Measurements from ENCODE around the gene UCP2. TPM values are rescaled to one million over a fixed set of nuclear protein-coding genes. Genes with fewer than 3 reads are reported as not detected.

The UCP2 gene
- total RNA-seq, 3 donors from 2014 or later (not counting 1 experiment from before 2014, with no cell fraction given) = 463 to 946 (median 562) TPM

GRCh38 chr11:73949912-73950311 is 32.7 kb downstream of the UCP2 start:
- H3K36me3 ChIP-seq (ENCODE audit: control insufficient read depth, insufficient read depth, low read length) = no peaks in the 10 kb centered on the region
- ATAC-seq = no peak
- no peak for DNase-seq
- WGBS (ENCODE audit: insufficient coverage) = 93% methylated on average over 5 of the region's 5 CpGs
- no peaks in the 10 kb centered on the region for H3K27me3 ChIP-seq (ENCODE audit: control insufficient read depth, insufficient read depth, low read length)
- no peak for TF ChIP-seq CTCF (IDR thresholded peaks at IDR 0.05)
- intact Hi-C loops (cut with micrococcal nuclease) = no loop called here
- no peak overlapping the region for H3K27ac ChIP-seq (ENCODE audit: low read length)
- H3K36me3 Mint-ChIP-seq = no peaks in the 10 kb centered on the region
- H3K27me3 Mint-ChIP-seq (ENCODE audit: low read depth in 2 of 2) = peaks cover 0 to 3% of the 10 kb centered on the region in 2 donors
- no peaks in the 10 kb centered on the region for H3K4me1 ChIP-seq (ENCODE audit: control insufficient read depth, insufficient read depth, low read length)
- no peak overlapping the region for H3K4me3 ChIP-seq (ENCODE audit: low read length)
- no peaks in the 10 kb centered on the region for H3K4me1 Mint-ChIP-seq
- no peaks in the 10 kb centered on the region for H3K9me3 ChIP-seq (ENCODE audit: control insufficient read depth, insufficient read depth, low read length)
- no peaks in the 10 kb centered on the region for H3K9me3 Mint-ChIP-seq
- H3K27ac Mint-ChIP-seq = no peak overlapping the region
- H3K4me3 Mint-ChIP-seq = no peak overlapping the region

- Mint-ChIP-seq H3K4me1 (no peaks in the 10 kb centered on the region), H3K27ac (no peak overlapping the region), H3K9me3 (no peaks in the 10 kb centered on the region), H3K36me3 (no peaks in the 10 kb centered on the region), H3K27me3 (ENCODE audit: low read depth in 2 of 2) (peaks cover 0 to 3% of the 10 kb centered on the region in 2 donors), H3K4me3 (no peak overlapping the region)
- Histone ChIP-seq H3K27ac (ENCODE audit: low read length) (no peak overlapping the region), H3K27me3 (ENCODE audit: control insufficient read depth, insufficient read depth, low read length) (no peaks in the 10 kb centered on the region), H3K4me1 (ENCODE audit: control insufficient read depth, insufficient read depth, low read length) (no peaks in the 10 kb centered on the region), H3K9me3 (ENCODE audit: control insufficient read depth, insufficient read depth, low read length) (no peaks in the 10 kb centered on the region), H3K4me3 (ENCODE audit: low read length) (no peak overlapping the region), H3K36me3 (ENCODE audit: control insufficient read depth, insufficient read depth, low read length) (no peaks in the 10 kb centered on the region)
- no peak for ATAC-seq
- DNase-seq = no peak
- intact Hi-C loops (cut with micrococcal nuclease) = no loop called here
- WGBS (ENCODE audit: insufficient coverage) = 38% methylated on average over 4 of the region's 4 CpGs
- TF ChIP-seq CTCF (IDR thresholded peaks at IDR 0.05) = no peak
These were observed 33.4 kb downstream of the UCP2 start for GRCh38 chr11:73949246-73949645.

- WGBS (ENCODE audit: insufficient coverage) = 64% methylated on average over 13 of the region's 13 CpGs
- Histone ChIP-seq H3K27ac (ENCODE audit: low read length) (no peak overlapping the region), H3K4me1 (ENCODE audit: control insufficient read depth, insufficient read depth, low read length) (no peaks in the 10 kb centered on the region), H3K4me3 (ENCODE audit: low read length) (no peak overlapping the region), H3K27me3 (ENCODE audit: control insufficient read depth, insufficient read depth, low read length) (no peaks in the 10 kb centered on the region), H3K36me3 (ENCODE audit: control insufficient read depth, insufficient read depth, low read length) (no peaks in the 10 kb centered on the region), H3K9me3 (ENCODE audit: control insufficient read depth, insufficient read depth, low read length) (no peaks in the 10 kb centered on the region)
- Mint-ChIP-seq H3K36me3 (no peaks in the 10 kb centered on the region), H3K27ac (no peak overlapping the region), H3K4me1 (no peaks in the 10 kb centered on the region), H3K27me3 (ENCODE audit: low read depth in 2 of 2) (peaks cover 0 to 3% of the 10 kb centered on the region in 2 donors), H3K4me3 (no peak overlapping the region), H3K9me3 (no peaks in the 10 kb centered on the region)
- TF ChIP-seq CTCF (IDR thresholded peaks at IDR 0.05) = no peak
- ATAC-seq (no peak), DNase-seq (no peak)
- intact Hi-C loops (cut with micrococcal nuclease) = no loop called here
These were observed 35.7 kb downstream of the UCP2 start for GRCh38 chr11:73946798-73947458.

GRCh38 chr11:73945396-73945795 is 37.2 kb downstream of the UCP2 start:
- no peaks in the 10 kb centered on the region for H3K27me3 ChIP-seq (ENCODE audit: control insufficient read depth, insufficient read depth, low read length)
- Mint-ChIP-seq H3K36me3 (no peaks in the 10 kb centered on the region), H3K9me3 (peaks cover 4 to 6% of the 10 kb centered on the region in 2 donors), H3K4me3 (no peak overlapping the region), H3K27me3 (ENCODE audit: low read depth in 2 of 2) (peaks cover 0 to 3% of the 10 kb centered on the region in 2 donors), H3K4me1 (no peaks in the 10 kb centered on the region), H3K27ac (no peak overlapping the region)
- no peak for TF ChIP-seq CTCF (IDR thresholded peaks at IDR 0.05)
- H3K27ac ChIP-seq (ENCODE audit: low read length) = no peak overlapping the region
- H3K36me3 ChIP-seq (ENCODE audit: control insufficient read depth, insufficient read depth, low read length) = no peaks in the 10 kb centered on the region
- intact Hi-C loops (cut with micrococcal nuclease) = no loop called here
- 81% methylated on average over 4 of the region's 4 CpGs for WGBS (ENCODE audit: insufficient coverage)
- H3K9me3 ChIP-seq (ENCODE audit: control insufficient read depth, insufficient read depth, low read length) = no peaks in the 10 kb centered on the region
- ATAC-seq (no peak), DNase-seq (no peak)
- no peaks in the 10 kb centered on the region for H3K4me1 ChIP-seq (ENCODE audit: control insufficient read depth, insufficient read depth, low read length)
- H3K4me3 ChIP-seq (ENCODE audit: low read length) = no peak overlapping the region

Measured in natural killer cell (primary cell).